SU-DHL-6 (cell line): Measurements from ENCODE around the gene NLGN2.

ENCODE experiments used
- CTCF ChIP-seq: fragments of 200-600 bp; sonication (generic); IDR thresholded peaks from one replicate; pipeline ENCODE4 v1.5.1; 2017; ENCODE audit warnings: antibody characterized with exemption, mild to moderate bottlenecking, low read length, moderate library complexity; ENCODE audit not compliant: insufficient read depth, poor library complexity, severe bottlenecking
- EZH2phosphoT487 ChIP-seq: fragments of 200-600 bp; sonication (generic), shearing (Covaris generic); conservative IDR thresholded peaks from 2 replicates; pipeline ENCODE4 v1.6.1; 2018; ENCODE audit warnings: mild to moderate bottlenecking, antibody characterized with exemption, low read length, moderate library complexity, mixed read lengths

- TF ChIP-seq CTCF (no peak), EZH2phosphoT487 (no peak)
Observed at GRCh38 chr17:7427549-7427948, 19.9 kb downstream of the NLGN2 start.
